HG03097 (cell line): Measurements from ENCODE around the gene TMEM256.

ENCODE experiments used
- ATAC-seq: cut with Tn5 transposase; IDR thresholded peaks from one replicate; pipeline ENCODE4 v1.9.1; 2021; ENCODE audit not compliant: unreplicated experiment, low FRiP score

TMEM256 gene

GRCh38 chr17:7403977-7404736, at the start of gene TMEM256:
TSS of gene TMEM256 (minus strand) at chr17:7404097. CDS start at chr17:7404084, 13 bp downstream.
- peak; percentile 87 for ATAC-seq

- ATAC-seq: no peak
Observed at GRCh38 chr17:7448461-7448860, 44.6 kb upstream of the TMEM256 start.

- ATAC-seq: no peak
Observed at GRCh38 chr17:7445619-7445968, 41.7 kb upstream of the TMEM256 start.

- ATAC-seq: no peak
Observed at GRCh38 chr17:7444682-7445618, 41.1 kb upstream of the TMEM256 start, which contains the start of gene CHRNB1. TSS of gene CHRNB1 (plus strand) at chr17:7445061. CDS start at chr17:7445128, 67 bp downstream.

GRCh38 chr17:7443499-7444485, 39.9 kb upstream of the TMEM256 start:
- ATAC-seq: no peak

- no peak for ATAC-seq
Observed at GRCh38 chr17:7442142-7442541, 38.2 kb upstream of the TMEM256 start.

GRCh38 chr17:7441266-7441665, 37.4 kb upstream of the TMEM256 start:
- ATAC-seq: no peak

GRCh38 chr17:7440834-7441195, 36.9 kb upstream of the TMEM256 start:
- no peak for ATAC-seq

- ATAC-seq: no peak
Observed at GRCh38 chr17:7440113-7440833, 36.4 kb upstream of the TMEM256 start.

- no peak for ATAC-seq
Observed at GRCh38 chr17:7439462-7440112, 35.7 kb upstream of the TMEM256 start, which contains the start of gene FGF11. TSS of gene FGF11 (plus strand) at chr17:7439512. CDS start at chr17:7439621, 109 bp downstream.

GRCh38 chr17:7438656-7439460, 35.0 kb upstream of the TMEM256 start:
- no peak for ATAC-seq

- ATAC-seq: no peak
Observed at GRCh38 chr17:7437950-7438614, 34.2 kb upstream of the TMEM256 start.

GRCh38 chr17:7437369-7437863, 33.5 kb upstream of the TMEM256 start:
- ATAC-seq: peak; percentile 0

GRCh38 chr17:7436556-7437368, 32.9 kb upstream of the TMEM256 start:
- peak; percentile 45 for ATAC-seq

- ATAC-seq: peak; percentile 18
Observed at GRCh38 chr17:7435676-7436555, 32.0 kb upstream of the TMEM256 start.

GRCh38 chr17:7432296-7432695, 28.4 kb upstream of the TMEM256 start:
- no peak for ATAC-seq
